GM18907 (cell line): ENCODE results near the gene TRAPPC2B.

Experiments used
- ATAC-seq: cut with Tn5 transposase; IDR thresholded peaks from one replicate; pipeline ENCODE4 v1.9.1; 2021; ENCODE audit warnings: mild to moderate bottlenecking, moderate library complexity; ENCODE audit not compliant: unreplicated experiment

TRAPPC2B gene

DNA sequence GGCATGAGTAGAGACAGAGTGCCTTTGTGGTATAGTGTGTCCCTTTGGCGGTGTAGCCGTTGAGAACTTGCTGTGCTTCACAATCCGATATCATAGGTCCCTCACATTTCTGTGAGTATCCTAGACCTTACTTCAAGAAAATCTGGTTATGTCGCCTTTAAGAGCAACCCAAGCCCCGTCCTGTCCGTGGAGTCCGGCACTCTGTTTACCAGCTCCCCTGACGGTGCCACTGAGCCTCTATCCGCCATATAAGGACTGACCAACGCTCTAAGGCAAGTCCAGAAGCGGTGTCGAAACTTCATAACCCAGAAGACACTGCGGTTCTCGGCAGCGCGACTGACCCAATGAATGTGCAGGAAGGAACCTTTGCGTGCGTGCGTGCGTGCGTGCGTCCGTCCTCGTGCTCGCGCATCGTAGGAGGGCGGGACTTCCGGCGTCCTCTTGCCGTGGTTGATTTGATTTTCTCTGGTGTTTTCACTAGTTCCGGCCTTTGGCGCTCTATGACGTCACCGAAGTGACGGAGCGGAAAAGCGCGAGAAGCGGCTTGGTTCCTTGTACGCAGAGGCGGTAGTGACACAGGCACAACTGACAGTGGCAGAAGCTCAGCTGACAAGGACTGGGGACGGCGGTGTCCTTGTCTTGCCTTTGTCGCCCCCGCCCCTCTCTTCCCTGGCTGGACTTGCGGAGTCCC lies at the start of gene TRAPPC2B, which contains the start of gene ZNF547:
Gene TRAPPC2B (plus strand): TSS at position 555 of the 691 bp plus-strand sequence. CDS start 1,283 bp downstream, outside the sequence.
Gene ZNF547 (plus strand): TSS at position 555 of the 691 bp plus-strand sequence. CDS start 5,005 bp downstream, outside the sequence.
- ATAC-seq, result peak; percentile 96

DNA sequence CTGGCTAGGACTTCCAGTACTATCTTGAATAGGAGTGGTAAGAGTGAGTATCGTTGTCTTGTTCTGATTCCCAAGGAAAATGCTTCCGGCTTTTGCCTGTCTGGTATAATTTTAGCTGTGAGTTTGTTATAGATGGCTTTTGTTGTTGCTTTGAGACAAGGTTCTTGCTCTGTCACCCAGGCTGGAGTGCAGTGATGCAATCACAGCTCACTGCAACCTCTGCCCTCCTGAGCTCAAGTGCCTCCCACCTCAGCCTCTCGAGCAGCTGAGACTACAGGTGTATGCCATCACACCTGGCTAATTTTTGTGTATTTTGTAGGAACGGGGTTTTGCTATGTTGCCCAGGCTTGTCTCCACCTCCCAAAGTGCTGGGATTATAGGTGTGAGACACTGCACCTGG lies 49.2 kb upstream of the TRAPPC2B start:
- no peak for ATAC-seq

DNA sequence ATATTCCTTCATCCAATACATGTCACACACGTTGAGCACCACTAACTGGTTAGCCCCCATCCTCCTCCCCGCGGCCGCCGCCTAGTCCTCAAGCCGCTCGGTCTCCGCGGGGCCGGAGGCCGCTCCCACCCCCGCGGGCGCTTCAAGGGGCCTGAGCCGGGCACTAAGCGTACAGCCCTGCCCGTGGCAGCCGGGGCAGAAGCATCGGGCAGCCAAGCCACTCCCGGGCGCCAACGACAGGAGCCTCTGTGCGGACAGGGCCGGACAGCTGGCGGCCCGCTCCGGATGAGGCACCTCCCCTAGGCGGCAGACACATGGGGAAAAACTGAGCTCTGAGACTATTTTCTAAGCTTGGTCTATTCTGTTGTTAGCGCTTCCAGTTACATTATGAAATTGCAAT lies 45.8 kb upstream of the TRAPPC2B start:
- no peak for ATAC-seq

DNA sequence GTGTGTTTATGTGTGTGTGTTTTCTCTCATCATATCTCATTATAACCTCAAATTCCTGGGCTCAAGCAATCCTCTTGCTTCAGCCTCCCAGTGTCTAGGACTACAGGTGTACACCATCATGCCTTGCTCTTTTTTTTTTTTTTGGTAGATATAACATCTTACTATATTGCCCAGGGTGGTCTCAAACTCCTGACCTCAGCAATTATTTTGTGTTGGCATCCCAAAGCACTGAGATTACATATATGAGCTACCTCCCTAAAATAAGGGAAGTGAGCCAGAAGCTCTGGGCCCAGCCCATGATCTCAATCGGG lies 43.5 kb upstream of the TRAPPC2B start:
- ATAC-seq, result peak; percentile 7

DNA sequence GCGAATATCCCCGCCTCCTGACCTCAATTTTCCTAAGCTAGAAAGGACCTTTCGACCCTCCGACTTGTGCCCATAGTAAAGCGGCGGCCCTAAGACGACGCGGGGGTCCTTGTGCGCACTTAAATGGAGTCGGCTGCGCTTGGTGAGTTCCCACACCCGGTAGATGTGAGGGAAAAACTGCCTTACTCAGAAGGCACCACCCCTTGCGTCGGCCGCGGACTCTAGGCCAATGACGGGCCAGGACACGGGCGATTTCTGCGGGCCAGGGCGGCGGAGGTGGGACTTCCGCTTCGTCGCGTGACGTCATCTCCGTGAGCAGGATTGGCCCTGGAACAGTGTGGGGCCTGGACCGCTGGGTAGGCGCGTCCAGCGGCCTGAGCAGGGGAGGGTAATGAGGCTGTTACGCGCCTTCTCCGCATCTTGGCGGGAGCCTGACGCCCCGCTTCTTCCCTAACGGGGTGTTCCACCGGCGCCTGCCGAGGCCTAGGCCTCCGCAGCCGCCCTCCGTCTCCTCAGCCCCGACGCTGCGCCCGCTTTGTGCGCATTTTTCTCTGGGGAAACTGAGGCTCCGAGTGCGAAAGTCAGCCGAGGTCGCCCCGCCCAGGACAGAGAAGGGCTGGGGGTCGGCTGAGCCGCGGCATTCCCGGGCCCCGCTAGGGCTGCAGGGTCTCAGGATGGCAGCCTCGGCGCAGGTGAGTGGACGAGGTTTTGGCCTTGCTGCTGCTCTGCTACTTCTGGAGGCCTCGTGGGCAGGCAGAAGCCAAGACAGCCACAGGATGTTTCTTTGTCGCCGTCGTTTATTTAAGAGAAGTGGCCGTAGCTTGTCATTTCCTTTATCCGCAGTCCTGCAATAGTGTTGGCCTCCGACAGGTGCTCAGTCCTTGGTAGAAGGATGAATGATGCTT lies 42.9 kb upstream of the TRAPPC2B start, which contains the start of gene ZNF543:
Gene ZNF543 (plus strand): TSS at position 293 of the 905 bp plus-strand sequence. CDS start 382 bp downstream, at position 675.
- peak; percentile 94 for ATAC-seq

DNA sequence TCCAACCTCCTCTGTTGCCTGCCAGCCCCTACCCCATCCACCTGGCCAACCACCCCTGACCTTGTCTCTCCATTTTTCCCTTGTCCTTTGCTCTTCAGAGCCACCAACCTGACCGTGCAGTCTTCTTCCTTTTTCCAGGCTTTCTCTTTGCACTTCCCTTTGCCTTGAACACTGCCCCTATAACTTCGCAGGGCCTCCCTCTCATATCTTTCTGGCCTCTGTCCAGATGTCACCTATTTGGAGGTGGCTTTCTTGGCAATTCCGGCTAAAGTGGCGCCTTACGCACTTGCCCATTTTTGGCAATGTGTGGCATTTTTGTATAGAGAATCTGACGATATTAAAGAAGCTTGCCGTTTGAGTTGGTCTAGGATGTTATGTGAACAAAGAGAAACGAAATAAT lies 42.2 kb upstream of the TRAPPC2B start:
- ATAC-seq, result no peak

DNA sequence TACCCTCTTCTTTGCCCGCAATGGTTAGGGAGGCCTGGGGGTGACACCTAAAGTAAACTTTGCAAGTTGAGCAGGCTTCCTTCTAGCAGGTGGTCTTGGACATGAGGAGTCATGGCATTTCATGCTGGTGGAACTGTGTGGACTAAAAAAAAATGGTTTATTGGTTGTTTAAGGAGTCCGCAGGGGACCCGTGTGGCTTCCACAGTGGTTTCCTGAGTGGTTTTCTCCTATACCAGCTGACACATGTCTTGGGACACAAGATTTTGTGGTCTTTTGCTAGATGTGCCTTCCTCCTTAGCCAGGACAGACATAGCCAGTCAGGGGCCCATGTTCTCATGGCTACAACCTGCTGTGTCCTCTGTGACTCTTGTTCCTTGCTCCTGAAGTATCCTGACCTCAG lies 41.6 kb upstream of the TRAPPC2B start:
- no peak for ATAC-seq

DNA sequence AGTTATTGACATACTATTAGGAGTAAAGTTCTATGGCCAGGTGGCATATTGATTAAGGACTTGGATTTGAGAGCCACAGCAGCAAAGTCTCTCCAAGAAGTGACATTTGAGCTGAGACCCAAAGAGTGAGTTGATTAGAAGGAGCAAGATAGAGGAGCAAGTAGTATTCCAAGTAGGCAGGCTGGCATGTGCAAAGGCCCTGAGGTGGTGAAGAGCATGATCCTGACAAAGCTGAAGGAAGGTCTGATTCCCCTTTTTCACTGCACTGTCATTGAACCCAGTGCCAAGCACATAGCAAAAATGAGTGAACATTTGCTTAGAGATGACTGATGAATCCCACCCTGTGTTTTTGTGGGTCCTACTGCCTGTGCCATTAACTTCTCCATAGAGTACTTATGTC lies 38.4 kb upstream of the TRAPPC2B start:
- no peak for ATAC-seq

DNA sequence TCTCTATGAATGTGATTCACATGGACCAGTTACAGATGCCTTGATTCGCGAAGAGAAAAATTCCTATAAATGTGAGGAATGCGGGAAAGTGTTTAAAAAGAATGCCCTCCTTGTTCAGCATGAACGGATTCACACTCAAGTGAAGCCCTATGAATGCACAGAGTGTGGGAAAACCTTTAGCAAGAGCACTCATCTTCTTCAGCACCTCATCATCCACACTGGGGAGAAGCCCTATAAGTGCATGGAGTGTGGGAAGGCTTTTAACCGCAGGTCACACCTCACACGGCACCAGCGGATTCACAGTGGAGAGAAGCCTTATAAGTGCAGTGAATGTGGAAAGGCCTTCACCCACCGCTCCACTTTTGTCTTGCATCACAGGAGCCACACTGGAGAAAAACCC lies 35.4 kb upstream of the TRAPPC2B start:
- ATAC-seq, result no peak

DNA sequence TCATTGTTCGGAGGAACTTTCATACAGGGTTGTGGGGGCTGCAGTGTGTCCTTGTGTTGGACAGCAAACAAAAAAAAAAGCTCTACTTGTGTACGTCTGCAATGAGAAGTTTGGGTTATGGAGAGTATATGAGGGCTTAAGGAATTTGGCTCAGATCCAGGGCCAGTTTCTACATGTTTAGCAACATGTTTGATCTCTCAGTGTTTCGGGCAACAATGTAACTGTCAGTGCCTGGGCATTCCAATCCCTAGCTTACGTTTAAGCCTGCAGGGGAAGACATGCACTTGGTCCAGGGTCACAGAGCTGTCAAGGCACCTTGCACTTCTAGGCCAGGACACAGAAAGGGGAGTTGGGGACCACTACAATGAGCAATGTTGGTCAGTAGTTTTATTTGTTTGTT lies 29.2 kb upstream of the TRAPPC2B start:
- no peak for ATAC-seq

DNA sequence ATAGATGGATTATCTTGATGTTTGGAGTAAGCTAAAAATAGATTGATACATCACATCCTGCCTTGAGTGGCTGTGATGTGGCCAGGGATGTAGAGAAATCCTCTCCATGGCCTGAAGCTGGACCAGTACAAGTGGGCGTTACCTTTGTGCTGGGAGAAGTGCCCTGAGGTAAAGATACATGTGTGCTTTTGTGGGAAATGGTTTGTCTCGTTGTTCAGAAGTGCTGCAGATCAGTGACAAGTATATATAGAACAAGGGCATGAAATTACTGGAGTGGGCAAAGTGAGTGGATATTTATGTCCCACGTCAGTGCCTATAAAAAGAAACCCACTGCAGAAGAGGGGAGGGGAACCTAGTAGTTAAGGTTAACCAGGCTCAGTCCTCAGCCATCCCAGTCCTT lies 24.5 kb upstream of the TRAPPC2B start:
- no peak for ATAC-seq

DNA sequence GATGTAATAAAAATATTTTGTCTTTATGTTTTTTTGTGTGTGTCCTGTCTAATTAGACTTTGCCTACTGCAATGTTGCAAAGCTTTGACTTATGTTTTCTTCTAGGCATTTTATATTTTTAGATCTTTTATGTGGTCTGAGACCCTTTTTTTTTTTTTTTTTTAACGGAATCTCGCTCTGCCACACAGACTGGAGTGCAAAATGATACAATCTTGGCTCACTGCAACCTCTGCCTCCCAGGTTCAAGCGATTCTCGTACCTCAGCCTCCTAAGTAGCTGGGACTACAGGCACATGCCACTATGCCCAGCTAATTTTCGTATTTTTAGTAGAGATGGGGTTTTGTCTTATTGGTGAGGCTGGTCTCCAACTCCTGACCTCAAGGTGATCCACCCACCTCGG lies 20.8 kb upstream of the TRAPPC2B start:
- ATAC-seq, result no peak

DNA sequence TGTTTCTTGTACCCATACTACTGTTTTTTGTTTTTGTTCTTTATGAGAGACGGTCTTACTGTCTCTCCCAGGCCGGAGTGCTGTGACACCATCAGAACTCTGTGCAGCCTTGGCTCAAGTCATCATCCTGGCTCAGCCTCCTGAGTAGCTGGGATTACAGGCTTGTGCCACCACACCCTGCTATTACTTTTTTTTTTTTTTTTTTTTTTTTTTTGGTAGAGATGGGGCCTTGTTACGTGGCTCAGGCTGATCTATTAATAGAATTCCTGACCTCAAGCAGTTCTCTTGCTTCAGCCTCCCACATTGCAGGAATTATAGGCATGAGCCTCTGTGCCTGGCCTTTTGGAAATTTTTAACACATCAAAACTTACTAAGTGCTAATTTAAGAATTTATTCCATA lies 15.2 kb upstream of the TRAPPC2B start:
- no peak for ATAC-seq

DNA sequence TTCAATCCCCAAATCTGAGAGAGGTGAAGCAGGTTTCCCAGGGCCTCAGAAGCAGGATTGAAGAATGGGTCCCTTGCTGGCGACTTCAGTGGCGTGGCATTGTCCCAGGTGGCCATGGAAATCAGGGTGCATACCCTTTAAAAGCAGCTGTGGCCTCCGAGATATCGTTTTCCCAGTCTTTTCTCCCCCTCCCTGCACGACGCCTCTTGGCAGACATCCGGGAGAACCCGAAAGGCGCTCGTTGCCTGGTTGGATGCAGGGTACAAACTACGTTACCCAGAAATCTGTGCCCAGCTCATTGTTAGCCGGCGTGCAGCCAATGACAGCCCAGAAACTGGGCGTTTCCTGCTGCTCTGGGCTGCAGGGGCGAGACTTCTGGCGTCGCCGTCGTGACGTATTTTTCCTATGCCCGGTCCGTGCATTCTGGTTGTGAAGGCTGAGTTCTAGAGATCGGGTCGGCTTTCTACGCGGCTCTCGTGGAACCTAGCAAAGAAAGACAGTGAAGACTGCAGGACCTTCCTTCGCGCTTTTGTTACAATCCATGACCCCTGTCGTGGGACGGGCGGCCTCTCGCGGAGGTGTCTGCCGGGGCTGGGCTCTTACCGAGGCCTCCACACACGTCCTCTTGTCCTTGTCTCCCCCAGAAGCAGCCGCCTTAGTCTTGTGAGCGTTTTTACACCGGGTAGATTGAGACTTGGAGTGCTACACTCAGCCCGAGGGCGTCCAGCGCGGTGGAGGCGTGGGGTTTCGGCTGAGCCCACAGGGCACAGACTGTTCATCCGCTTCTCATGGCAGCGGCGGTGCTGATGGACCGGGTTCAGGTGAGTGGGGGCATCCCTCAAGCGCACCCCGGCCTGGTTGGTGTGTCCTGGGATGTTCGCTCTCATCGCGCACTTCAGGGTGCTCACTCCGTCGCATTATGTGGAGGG lies 12.2 kb upstream of the TRAPPC2B start, which contains the start of gene ZNF304:
Gene ZNF304 (plus strand): TSS at position 395 of the 929 bp plus-strand sequence. CDS start 394 bp downstream, at position 789.
- peak; percentile 93 for ATAC-seq

DNA sequence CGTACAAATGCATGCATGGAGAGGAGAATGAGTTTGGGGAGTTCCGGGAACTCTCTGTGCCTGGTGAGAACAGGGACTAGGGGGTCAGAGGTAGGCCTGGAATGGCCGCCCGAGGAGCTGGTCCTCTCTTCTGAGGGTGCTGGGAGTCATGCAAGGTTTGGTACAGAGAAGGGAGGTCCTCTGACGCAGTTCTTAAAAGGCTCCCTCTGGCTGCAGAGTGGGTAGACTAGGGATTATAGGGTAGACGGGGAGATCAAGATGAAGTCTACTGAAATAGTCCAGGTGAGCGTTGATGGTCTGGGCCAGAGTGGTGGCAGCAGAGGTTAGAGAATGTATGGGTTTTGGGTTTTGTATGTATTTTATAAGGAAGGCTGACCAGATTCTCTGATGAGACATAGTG lies 11.5 kb upstream of the TRAPPC2B start:
- ATAC-seq, result peak; percentile 8

DNA sequence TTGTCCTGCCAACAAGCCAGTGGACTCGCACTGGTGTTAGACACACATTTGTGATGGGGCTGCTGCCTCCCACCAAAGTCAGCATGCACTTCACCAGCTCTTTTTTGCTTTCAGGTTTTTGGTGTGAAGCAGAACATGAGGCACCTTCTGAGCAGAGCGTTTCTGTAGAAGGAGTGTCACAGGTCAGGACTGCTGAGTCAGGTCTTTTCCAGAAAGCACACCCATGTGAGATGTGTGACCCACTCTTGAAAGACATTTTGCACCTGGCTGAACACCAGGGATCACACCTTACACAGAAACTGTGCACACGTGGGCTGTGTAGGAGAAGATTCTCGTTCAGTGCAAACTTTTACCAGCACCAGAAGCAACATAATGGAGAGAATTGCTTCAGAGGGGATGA lies 7.4 kb upstream of the TRAPPC2B start:
- ATAC-seq, result no peak

DNA sequence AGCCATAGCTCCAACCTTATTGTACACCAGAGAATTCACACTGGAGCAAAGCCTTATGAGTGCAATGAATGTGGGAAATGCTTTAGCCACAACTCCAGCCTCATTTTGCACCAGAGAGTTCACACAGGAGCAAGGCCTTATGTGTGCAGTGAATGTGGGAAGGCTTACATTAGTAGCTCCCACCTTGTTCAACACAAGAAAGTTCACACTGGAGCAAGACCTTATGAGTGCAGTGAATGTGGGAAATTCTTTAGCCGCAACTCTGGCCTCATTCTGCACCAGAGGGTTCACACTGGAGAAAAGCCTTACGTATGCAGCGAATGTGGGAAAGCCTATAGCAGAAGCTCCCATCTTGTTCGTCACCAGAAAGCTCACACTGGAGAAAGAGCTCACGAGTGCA lies 5.9 kb upstream of the TRAPPC2B start:
- no peak for ATAC-seq

DNA sequence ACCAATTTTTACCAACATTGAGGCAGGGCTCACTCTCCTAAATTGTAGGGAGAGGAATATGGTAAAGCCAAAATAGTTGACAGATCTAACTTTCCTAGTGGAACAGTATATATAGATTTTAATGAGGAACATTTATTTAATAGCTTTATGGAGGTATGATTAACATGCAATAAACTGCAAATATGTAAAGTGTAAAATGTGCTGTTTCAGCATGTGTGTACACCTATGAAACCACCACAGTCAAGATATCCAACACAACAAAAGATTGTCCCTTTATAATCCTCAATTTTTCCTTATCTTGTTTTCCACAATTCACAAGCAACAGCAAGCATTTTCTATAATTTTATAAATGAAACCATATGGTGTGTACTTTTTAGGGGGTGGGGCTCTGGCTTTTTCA lies 4.1 kb upstream of the TRAPPC2B start:
- no peak for ATAC-seq

DNA sequence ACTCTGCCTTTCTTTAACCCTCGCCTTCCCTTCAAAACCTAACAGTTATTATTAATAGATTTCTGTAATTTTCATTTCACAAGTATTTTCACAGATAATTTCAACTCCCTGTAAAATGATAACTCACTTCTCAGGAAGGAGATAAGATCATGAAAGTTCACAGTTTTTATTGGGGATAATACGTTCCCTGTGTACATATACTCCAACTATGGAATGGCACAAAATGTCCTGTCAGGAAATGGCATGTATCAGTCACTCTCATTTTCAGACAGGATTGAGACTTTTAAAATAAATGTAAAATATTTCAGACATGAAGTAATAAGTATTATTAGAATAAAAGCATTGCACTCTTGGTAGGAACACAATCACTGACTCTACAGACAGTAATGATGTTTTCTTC lies 932 bp upstream of the TRAPPC2B start:
- no peak for ATAC-seq

DNA sequence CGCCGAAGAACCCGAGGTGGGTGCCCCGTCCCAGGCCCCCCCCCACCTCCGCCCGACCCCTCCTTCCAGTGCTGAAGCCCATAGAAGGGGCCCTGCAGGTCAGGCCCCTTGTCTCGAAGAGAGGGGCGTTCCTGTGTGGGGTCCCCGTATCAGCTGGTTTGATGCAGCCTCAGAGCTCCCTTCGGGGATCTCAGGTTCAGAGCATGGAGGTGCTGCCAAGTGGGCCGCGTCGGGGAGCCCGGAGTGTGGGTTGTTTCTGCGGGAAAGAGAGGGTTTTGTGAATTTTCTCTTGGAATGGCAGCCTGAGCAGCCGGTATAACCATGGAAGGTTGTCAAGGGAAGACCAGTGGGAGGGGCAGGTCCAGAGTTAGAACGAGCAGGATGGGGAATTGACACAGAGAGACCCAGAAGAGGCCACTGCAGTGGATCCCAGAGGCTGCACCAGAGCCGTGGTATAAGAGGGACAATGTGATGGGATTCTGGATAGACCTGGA lies 384 bp downstream of the TRAPPC2B start:
- ATAC-seq, result no peak

DNA sequence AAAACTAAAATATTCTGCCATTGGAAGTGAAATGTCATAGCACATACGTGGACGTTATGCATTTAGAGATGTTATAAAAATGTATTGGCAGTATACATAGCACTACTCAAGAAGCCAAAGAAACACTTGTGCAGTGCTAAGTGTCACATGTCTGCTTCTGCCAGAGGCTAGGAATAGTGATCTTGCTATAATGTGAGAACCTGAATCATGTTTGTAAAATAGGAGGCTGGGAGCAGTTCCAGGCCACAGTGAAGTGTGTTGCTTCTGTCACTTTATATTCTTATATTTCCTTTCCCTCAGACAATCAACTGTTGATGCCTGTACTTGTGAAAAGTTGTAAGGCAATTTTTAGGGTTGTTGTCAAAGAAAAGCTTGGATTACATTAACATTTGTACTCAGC lies 3.4 kb downstream of the TRAPPC2B start:
- no peak for ATAC-seq
